Loucy (cell line): ENCODE data around the gene CLDN2.

Source experiments
- H2AFZ ChIP-seq: fragments of 200-600 bp; sonication (generic); 2 replicates; pipeline ENCODE4 v1.6.0; 2016; ENCODE audit warnings: antibody characterized with exemption, mild to moderate bottlenecking, low read length, moderate library complexity
- H3F3A ChIP-seq: fragments of 200-600 bp; 2 replicates; pipeline ENCODE4 v1.6.0; 2016; ENCODE audit warnings: antibody characterized with exemption, low read depth, mild to moderate bottlenecking
- H3K27me3 ChIP-seq: fragments of 200-600 bp; sonication (generic); 2 replicates; pipeline ENCODE4 v1.6.1; 2014; ENCODE audit warnings: low read length, mild to moderate bottlenecking; ENCODE audit not compliant: insufficient read depth, poor library complexity, severe bottlenecking
- H3K36me3 ChIP-seq: fragments of 200-600 bp; sonication (generic); 2 replicates; pipeline ENCODE4 v1.6.1; 2016; ENCODE audit warnings: low read length; ENCODE audit not compliant: insufficient read depth
- H3K4me1 ChIP-seq: fragments of 200-600 bp; sonication (generic); 2 replicates; pipeline ENCODE4 v1.5.1; 2014; ENCODE audit warnings: low read length, mild to moderate bottlenecking; ENCODE audit not compliant: insufficient read depth, poor library complexity, severe bottlenecking
- H3K4me2 ChIP-seq: fragments of 200-600 bp; sonication (generic); 2 replicates; pipeline ENCODE4 v1.6.0; 2014; ENCODE audit warnings: antibody characterized with exemption, low read length, low read depth, mild to moderate bottlenecking; ENCODE audit not compliant: poor library complexity, severe bottlenecking
- H3K4me3 ChIP-seq: fragments of 200-600 bp; sonication (generic); 2 replicates; pipeline ENCODE4 v1.5.1; 2014; ENCODE audit warnings: low read length, mild to moderate bottlenecking, mixed read lengths; ENCODE audit not compliant: poor library complexity, severe bottlenecking
- H3K79me2 ChIP-seq: fragments of 200-600 bp; sonication (generic); 2 replicates; pipeline ENCODE4 v1.6.1; 2014; ENCODE audit warnings: low read length; ENCODE audit not compliant: insufficient read depth
- H3K9ac ChIP-seq: fragments of 200-600 bp; sonication (generic); 2 replicates; pipeline ENCODE4 v1.6.0; 2014; ENCODE audit warnings: mild to moderate bottlenecking, low read depth, low read length, moderate library complexity; ENCODE audit not compliant: poor library complexity, severe bottlenecking
- H3K9me2 ChIP-seq: fragments of 200-600 bp; sonication (generic); replicated peaks from 2 replicates; pipeline ENCODE4 v1.6.1; 2016; ENCODE audit warnings: low read depth, low read length, mixed read lengths
- H3K9me3 ChIP-seq: fragments of 200-600 bp; sonication (generic); 2 replicates; pipeline ENCODE4 v1.6.1; 2014; ENCODE audit warnings: mild to moderate bottlenecking, antibody characterized with exemption, low read length, low read depth; ENCODE audit not compliant: insufficient read depth
- H4K20me1 ChIP-seq: fragments of 200-600 bp; sonication (generic); 2 replicates; pipeline ENCODE4 v1.6.0; 2014; ENCODE audit warnings: antibody characterized with exemption, low read length, mild to moderate bottlenecking; ENCODE audit not compliant: insufficient read depth, poor library complexity, severe bottlenecking
- CTCF ChIP-seq: fragments of 200-600 bp; sonication (generic); conservative IDR thresholded peaks from 2 replicates; pipeline ENCODE4 v1.5.1; 2014; ENCODE audit warnings: mild to moderate bottlenecking, antibody characterized with exemption, low read length
- EZH2phosphoT487 ChIP-seq: fragments of 200-600 bp; IDR thresholded peaks from 2 replicates; pipeline ENCODE4 v1.6.1; 2018; ENCODE audit warnings: antibody characterized with exemption, mild to moderate bottlenecking, moderate library complexity, borderline replicate concordance

The CLDN2 gene

GRCh38 chrX:106939566-106939965 lies 19.4 kb downstream of the CLDN2 start:
- Histone ChIP-seq H3F3A (no peaks in the 10 kb centered on the region), H3K4me2 (no peak overlapping the region), H3K79me2 (no peaks in the 10 kb centered on the region), H3K27me3 (no peaks in the 10 kb centered on the region), H3K36me3 (no peaks in the 10 kb centered on the region), H3K9me3 (no peaks in the 10 kb centered on the region), H2AFZ (no peak overlapping the region), H3K4me1 (no peaks in the 10 kb centered on the region), H3K9ac (no peak overlapping the region), H3K4me3 (no peak overlapping the region), H3K9me2 (no peaks in the 10 kb centered on the region), H4K20me1 (no peaks in the 10 kb centered on the region)
- TF ChIP-seq CTCF (no peak), EZH2phosphoT487 (no peak)

- no peaks in the 10 kb centered on the region for H4K20me1 ChIP-seq
- H3F3A ChIP-seq = no peaks in the 10 kb centered on the region
- no peaks in the 10 kb centered on the region for H3K4me1 ChIP-seq
- no peaks in the 10 kb centered on the region for H3K9me2 ChIP-seq
- TF ChIP-seq EZH2phosphoT487 = no peak
- no peak for TF ChIP-seq CTCF
- no peaks in the 10 kb centered on the region for H3K9me3 ChIP-seq
- H3K9ac ChIP-seq = no peak overlapping the region
- H3K36me3 ChIP-seq = no peaks in the 10 kb centered on the region
- H3K4me3 ChIP-seq = no peak overlapping the region
- no peak overlapping the region for H2AFZ ChIP-seq
- no peaks in the 10 kb centered on the region for H3K79me2 ChIP-seq
- H3K4me2 ChIP-seq = no peak overlapping the region
- H3K27me3 ChIP-seq = no peaks in the 10 kb centered on the region
Measured at GRCh38 chrX:106940068-106940467, 19.9 kb downstream of the CLDN2 start.

GRCh38 chrX:106946464-106946863 lies 26.3 kb downstream of the CLDN2 start:
- Histone ChIP-seq H3F3A (no peaks in the 10 kb centered on the region), H3K4me2 (no peak overlapping the region), H4K20me1 (no peaks in the 10 kb centered on the region), H3K36me3 (no peaks in the 10 kb centered on the region), H3K4me1 (no peaks in the 10 kb centered on the region), H3K27me3 (no peaks in the 10 kb centered on the region), H2AFZ (no peak overlapping the region), H3K9me2 (no peaks in the 10 kb centered on the region), H3K9ac (no peak overlapping the region), H3K9me3 (no peaks in the 10 kb centered on the region), H3K4me3 (no peak overlapping the region), H3K79me2 (no peaks in the 10 kb centered on the region)
- TF ChIP-seq CTCF = no peak
- no peak for TF ChIP-seq EZH2phosphoT487
